GM18951 (cell line): ENCODE data around the gene MAN2C1.
"Not testable (repeated sequence)": the region's sequence is repeated elsewhere in the genome, so short reads cannot be mapped to it uniquely, and the experiment has no call there.

Source experiments
- POLR2A ChIP-seq: IDR thresholded peaks from 4 replicates; pipeline ENCODE4 v1.6.1; 2011; ENCODE audit warnings: mild to moderate bottlenecking; ENCODE audit not compliant: insufficient read length, insufficient read depth; ENCODE audit errors: extremely low read depth
- in situ Hi-C: fragments of 300-500 bp; cut with MboI; formaldehyde crosslinking; loops from one replicate; pipeline ENCODE4 v1.12.0; 2022; ENCODE audit warnings: low sequenced_read_pairs, mixed read lengths, inconsistent platforms; ENCODE audit not compliant: unreplicated experiment

The MAN2C1 gene

DNA sequence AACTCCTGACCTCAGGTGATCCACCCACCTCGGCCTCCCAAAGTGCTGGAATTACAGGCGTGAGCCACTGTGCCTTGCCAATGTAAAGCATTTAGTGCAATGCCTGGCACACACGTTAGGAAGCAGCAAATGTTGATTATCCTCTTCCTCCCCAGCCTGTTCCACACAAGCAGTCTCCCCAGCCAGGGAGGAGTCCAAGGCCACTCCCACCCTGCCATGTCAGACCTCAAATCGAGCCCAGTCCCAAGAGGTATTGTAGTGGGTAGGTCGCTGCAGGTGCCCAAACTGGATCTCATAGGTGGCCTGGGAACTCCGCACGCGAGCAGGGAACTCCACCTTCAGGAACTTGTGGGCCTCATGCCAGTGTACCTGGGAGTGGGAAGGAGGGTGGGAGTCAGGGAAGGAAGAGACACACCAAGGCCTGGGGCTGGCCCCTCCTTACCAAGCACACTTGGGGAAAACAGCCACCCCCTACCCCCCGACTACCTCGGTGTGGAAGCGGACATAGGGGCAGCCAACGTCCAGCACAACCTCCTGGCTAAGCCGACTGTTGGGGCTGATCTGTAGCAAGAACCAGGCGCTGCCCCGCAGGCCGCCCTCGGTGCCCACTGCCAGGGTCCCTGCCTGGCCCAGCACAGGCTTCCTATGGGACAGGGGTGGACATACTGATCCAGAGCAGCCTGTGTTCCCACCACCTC, 10.3 kb downstream of the MAN2C1 start:
- no peak for TF ChIP-seq POLR2A
- in situ Hi-C loops: loop anchor here (25.0 kb wide), 1 partner anchor 304 kb away; no protein-coding TSS in a partner anchor

DNA sequence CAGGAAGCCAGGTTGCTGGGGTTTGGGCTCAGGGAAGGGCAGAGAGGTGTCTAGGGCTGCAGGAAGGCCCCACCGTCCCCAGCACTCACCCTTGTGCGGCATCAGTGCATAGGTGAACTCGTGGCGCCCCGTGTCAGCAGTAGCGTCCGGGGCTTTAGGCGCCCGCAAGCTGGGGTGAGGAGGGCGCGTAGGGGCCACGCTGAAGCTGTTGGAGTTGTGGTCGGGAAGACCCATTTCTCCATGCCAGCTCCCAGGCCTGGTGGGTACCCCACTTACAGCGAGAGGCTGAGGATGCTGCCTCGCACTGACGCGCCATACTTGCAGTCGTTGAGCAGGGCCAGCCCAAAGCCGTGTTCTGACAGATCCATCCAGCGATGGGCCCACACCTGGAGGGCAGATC, 11.9 kb downstream of the MAN2C1 start:
- TF ChIP-seq POLR2A: no peak
- in situ Hi-C loops: loop anchor here (25.0 kb wide), 1 partner anchor 306 kb away; no protein-coding TSS in a partner anchor

DNA sequence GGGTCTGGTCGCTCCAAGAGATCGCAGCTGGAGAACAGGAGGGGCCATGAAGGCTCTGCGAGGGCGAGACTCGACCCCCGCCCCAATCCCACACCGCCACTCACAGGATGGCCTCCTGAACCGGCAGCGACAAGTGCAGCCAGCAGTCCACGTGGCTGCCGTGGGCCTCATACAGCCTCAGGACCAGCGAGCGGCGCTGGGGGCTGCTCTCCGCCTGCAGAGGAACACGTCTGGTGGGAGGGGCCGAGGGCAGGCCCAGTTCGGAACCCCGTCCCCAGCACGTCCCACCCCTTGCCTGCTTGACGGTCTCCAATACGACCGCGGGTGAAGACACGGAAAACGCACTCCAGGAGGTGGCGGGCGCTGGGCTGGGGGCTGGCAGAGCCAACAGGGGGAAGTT, 12.4 kb downstream of the MAN2C1 start:
- in situ Hi-C loops: loop anchor here (25.0 kb wide), 1 partner anchor 306 kb away; no protein-coding TSS in a partner anchor
- no peak for TF ChIP-seq POLR2A

DNA sequence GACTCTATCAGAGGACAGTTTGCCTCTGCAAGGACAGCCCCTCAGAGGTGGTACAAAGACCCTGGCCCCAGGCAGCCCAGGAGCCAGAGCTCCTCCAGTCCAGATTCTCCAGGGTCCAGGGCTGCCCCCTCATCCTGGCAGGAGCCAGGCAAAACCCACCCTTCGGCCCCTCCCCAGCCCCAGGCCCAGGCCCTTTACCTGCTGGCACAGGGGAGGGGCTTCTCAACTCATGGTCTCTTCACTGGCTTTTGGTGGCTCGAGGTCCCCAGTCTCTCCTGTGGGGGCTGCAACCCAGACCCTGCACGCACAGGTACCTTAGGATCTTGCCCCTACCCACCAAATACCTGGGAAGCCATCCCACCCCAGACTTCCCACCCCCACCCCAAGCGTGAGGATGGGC, 13.0 kb downstream of the MAN2C1 start:
- no peak for TF ChIP-seq POLR2A
- in situ Hi-C loops: loop anchor here (25.0 kb wide), 1 partner anchor 307 kb away; no protein-coding TSS in a partner anchor

DNA sequence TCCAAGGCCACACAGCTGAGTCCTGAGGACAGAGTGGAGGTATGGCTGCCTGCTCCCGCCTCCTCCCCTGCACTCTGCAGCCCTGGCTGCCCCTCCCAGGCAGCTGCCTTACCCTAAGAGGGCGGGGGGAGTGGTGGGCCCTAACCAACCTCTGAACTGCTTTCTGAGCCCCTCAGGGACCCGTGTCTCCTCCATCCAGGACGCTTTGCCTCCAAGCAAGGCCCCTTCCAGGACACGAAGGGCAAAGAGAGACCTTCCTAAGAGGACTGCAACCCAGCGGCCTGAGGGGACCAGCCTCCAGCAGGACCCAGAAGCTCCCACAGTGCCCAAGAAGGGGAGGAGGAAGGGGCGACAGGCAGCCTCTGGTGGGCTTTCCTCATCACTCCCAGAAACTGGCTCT, 14.0 kb downstream of the MAN2C1 start:
- no peak for TF ChIP-seq POLR2A
- in situ Hi-C loops: loop anchor here (25.0 kb wide), 1 partner anchor 308 kb away; no protein-coding TSS in a partner anchor

DNA sequence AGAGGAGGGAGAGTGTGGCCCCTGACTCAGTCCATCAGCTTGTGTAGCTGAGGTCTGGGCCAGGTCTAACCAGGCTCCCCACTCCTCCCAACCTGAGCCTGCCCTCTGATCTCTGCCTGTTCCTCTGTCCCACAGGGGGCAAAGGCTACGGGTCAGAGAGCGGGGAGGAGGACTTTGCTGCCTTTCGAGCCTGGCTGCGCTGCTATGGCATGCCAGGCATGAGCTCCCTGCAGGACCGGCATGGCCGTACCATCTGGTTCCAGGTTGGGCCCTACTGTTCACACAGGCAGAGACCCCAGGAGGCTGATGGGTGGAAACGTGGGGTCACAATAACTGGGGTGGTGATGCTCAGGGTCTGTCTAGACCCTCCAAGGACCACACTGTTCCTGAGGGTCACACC, 14.8 kb downstream of the MAN2C1 start:
- TF ChIP-seq POLR2A: no peak
- in situ Hi-C loops: loop anchor here (25.0 kb wide), 1 partner anchor 309 kb away; no protein-coding TSS in a partner anchor

DNA sequence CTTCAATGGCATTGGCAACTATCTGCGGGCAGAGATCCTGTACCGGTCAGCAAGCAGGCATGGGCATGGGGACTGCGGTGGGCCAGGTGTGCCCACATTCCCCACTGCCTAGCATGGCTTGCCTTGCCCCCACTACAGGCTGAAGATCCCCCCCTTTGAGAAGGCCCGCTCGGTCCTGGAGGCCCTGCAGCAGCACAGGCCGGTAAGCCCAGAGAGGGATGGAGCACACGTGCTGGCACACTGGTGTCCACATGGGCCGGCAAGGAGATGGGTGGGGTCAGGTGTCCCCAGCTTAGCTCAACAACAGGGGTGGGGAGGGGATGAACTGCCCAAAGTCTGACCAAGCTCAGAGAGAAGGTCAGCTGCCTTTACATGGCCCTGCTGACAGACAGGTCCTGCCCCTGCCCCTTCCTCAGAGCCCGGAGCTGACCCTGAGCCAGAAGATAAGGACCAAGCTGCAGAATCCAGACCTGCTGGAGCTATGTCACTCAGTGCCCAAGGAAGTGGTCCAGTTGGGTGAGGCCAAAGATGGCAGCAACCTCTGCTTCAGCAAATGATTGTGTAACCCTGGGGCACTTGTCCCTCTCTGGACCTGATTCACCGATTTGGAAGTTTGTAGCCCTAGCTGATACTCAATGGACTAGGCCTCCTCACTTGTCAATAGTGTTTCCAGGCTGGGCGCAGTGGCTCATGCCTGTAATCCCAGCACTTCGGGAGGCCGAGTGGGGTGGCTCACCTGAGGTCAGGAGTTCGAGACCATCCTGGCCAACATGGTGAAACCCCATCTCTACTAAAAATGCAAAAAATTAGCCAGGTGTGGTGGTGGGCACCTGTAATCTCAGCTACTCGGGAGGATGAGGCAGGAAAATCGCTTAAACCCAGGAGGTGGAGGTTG, 16.0 kb downstream of the MAN2C1 start:
- TF ChIP-seq POLR2A: no peak
- in situ Hi-C loops: loop anchor here (25.0 kb wide), 1 partner anchor 310 kb away; no protein-coding TSS in a partner anchor

DNA sequence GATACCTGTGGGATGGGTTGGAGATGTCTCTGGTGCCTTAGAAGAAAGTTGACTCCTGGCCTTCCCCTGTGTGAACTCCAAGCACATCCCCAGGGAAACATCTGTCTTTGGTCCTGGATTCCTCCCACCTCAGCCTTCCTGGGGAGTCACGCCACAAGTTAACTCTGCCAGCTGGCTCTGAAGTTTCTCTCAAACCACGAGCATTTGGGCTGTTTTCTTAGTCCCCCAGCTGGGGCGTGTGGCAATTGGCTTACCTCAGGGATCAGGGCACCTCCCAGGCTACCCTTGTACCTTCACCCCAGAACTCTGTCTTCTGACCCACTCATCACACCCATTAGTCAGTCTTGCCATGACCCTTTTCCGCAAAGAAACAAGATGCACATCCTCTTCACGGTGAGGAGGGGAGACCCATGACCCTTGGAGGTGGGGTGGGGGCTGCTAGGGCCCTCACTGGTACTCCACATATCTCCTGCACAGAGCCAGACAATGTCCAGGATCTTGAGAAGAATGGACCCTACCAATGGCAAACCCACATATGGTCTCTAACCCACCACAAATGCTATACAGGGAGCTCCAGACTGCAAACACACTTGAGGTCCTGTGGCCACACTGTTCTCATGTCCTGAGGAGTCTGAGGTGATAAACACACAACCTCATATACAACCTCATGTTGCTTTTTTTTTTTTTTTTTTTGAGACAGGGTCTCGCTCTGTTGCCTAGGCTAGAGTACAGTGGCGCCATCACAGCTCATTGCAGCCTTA, 17.6 kb downstream of the MAN2C1 start:
- no peak for TF ChIP-seq POLR2A
- in situ Hi-C loops: loop anchor here (25.0 kb wide), 1 partner anchor 312 kb away; no protein-coding TSS in a partner anchor

DNA sequence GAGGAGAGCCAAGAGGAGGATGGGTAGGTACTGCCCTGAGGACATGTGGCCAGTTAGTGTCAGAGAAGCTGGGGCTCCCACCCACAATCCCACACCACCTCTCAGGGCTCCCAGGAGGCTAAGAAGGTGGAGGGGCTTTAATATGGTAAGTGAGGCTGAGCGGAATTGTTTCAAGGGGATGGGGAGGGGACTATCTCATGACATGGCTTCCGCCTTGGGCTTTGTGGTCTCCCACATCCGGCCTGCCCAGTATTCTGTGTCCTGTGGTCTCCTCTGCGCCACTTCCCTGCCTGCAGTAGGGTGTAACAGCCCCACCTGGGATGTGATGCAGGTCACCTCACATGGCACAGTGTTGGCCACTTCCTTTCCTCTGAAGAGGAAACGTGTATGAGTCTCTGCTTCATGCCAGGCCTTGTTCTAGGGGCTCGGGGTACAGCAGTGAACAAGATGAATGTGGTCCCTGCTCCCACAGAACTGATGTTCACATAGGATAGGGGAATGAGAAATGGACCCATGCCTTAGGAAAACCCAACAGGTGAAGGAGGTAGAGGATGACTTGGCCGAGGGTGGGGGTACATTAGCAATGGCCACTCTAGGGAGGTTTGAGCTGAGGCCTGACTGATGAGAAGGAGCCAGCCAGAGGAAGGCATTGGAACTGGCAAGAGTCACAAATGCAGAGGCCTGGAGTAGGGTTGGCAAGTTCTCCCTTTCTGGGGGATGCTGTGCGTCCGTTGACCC, 18.4 kb downstream of the MAN2C1 start:
- peak; percentile 19 for TF ChIP-seq POLR2A
- in situ Hi-C loops: loop anchor here (25.0 kb wide), 1 partner anchor 312 kb away; no protein-coding TSS in a partner anchor

DNA sequence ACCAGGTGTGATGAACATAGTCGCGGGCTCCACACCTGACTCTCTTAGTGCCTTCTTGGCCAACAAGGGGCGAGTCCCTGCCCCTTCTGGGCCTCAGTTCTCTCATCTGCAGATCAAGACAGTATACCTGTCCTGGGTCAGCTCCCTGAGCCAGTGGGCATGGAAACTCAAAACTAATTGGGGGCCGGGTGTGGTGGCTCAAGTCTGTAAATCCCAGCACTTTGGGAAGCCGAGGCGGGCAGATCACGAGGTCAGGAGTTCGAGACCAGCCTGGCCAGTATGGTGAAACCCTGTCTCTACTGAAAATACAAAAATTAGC, 19.1 kb downstream of the MAN2C1 start:
- in situ Hi-C loops: not testable (repeated sequence)

DNA sequence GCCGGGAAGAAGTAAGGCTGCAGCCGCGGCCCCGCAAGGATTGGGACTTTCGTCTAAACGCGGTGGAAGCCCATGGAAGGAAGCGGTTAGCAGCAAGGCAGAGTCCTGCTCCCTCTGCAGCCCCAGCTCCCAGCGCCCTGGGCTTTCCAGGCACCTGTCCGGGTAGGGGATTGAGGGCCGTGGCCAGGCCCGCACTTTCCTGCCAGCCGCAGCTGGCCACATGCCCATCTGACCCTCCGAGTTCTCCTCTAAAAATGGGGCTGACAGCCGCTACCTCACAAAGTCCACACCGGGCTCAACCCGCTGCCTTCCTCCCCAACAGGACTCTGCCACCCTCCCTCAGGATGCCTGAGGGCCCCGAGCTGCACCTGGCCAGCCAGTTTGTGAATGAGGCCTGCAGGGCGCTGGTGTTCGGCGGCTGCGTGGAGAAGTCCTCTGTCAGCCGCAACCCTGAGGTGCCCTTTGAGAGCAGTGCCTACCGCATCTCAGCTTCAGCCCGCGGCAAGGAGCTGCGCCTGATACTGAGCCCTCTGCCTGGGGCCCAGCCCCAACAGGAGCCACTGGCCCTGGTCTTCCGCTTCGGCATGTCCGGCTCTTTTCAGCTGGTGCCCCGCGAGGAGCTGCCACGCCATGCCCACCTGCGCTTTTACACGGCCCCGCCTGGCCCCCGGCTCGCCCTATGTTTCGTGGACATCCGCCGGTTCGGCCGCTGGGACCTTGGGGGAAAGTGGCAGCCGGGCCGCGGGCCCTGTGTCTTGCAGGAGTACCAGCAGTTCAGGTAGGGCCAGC, 19.7 kb downstream of the MAN2C1 start:
- in situ Hi-C loops: no loop called here
- no peak for TF ChIP-seq POLR2A
